K562 (cell line): ENCODE measurements around the gene TRIO. TPM values are rescaled to one million over a fixed set of nuclear protein-coding genes. Genes with fewer than 3 reads are reported as not detected.

Experiments
- ATAC-seq: fragments of 200-7000 bp; cut with Tn5 transposase; 3 replicates; pipeline ENCODE4 v1.9.1; 2020; ENCODE audit warnings: moderate library complexity
- BruUV-seq: library from RNA; stranded (reverse); fragments of 400-500 nt; replicated peaks from 2 replicates; lab custom pipeline; 2021; lab: Mats Ljungman, UMichigan
- CTCF ChIA-PET: fragments of 300-600 bp; formaldehyde crosslinking; extraction: SDS; loops from one replicate; lab custom pipeline; 2021; ENCODE audit warnings: low intra/inter-chr PET ratio; lab: Yijun Ruan, JAX
- POLR2A ChIA-PET: fragments of 300-600, 350-650 bp; sonication (Branson Sonifier 250); formaldehyde crosslinking; extraction: SDS; loops from one replicate; lab custom pipeline; 2021; ENCODE audit warnings: antibody characterized with exemption, inconsistent platforms; lab: Yijun Ruan, JAX
- DNase-seq, 4 experiments: peaks; one replicate each; pipeline versions ENCODE4 v3.0.0 to v3.0.0-alpha.2; 2011 to 2018; ENCODE audit warnings: low spot score in 3 of 4, mixed read lengths in 3 of 4; ENCODE audit errors: extremely low read depth in 1 of 4
- FAIRE-seq: peaks from 2 replicates; lab custom pipeline; 2011; peaks lifted over from hg19 to GRCh38; lab: Jason Lieb, UNC
- H2AFZ ChIP-seq: 2 replicates; pipeline ENCODE4 v1.6.0; 2011; ENCODE audit warnings: low read depth, low read length, control low read depth, inconsistent platforms
- H3K27ac ChIP-seq: fragments of 200-600 bp; 3 replicates; pipeline ENCODE4 v1.8.0; 2011; ENCODE audit warnings: low read depth, mild to moderate bottlenecking, control low read depth, inconsistent platforms, low read length, moderate library complexity, mixed read lengths; ENCODE audit errors: extremely low read depth
- H3K27me3 ChIP-seq, 2 experiments: fragments of 300-600 bp in 1 of 2; 2 replicates in 1 of 2; 3 replicates in 1 of 2; pipeline versions ENCODE4 v1.6.0 to v1.8.0; 2011; ENCODE audit warnings: inconsistent platforms in 2 of 2, low read length in 2 of 2, mild to moderate bottlenecking in 1 of 2, mixed read lengths in 1 of 2, moderate library complexity in 1 of 2; ENCODE audit not compliant: control insufficient read depth in 2 of 2, insufficient read depth in 2 of 2
- H3K36me3 ChIP-seq: fragments of 300-600 bp; 3 replicates; pipeline ENCODE4 v1.8.0; 2011; ENCODE audit warnings: mild to moderate bottlenecking, low read length, inconsistent platforms; ENCODE audit not compliant: control insufficient read depth, insufficient read depth
- H3K4me1 ChIP-seq, 2 experiments: fragments of 200-600 bp in 1 of 2; replicated peaks in 1 of 2; 2 replicates in 1 of 2; 3 replicates in 1 of 2; pipeline versions ENCODE4 v1.5.1 to v1.8.0; 2011; ENCODE audit warnings: inconsistent platforms in 2 of 2, low read length in 2 of 2, mild to moderate bottlenecking in 1 of 2, mixed read lengths in 1 of 2, moderate library complexity in 1 of 2; ENCODE audit not compliant: control insufficient read depth in 2 of 2, insufficient read depth in 2 of 2
- H3K4me2 ChIP-seq: 2 replicates; pipeline ENCODE4 v1.6.1; 2011; ENCODE audit warnings: low read length, control low read depth, inconsistent platforms, mixed read lengths; ENCODE audit not compliant: insufficient read depth
- H3K4me3 ChIP-seq: fragments of 200-600 bp; sonication (generic), shearing (Covaris generic); 2 replicates; pipeline ENCODE4 v1.5.1; 2016; ENCODE audit warnings: control low read depth, inconsistent platforms
- H3K79me2 ChIP-seq: fragments of 200-600 bp; 3 replicates; pipeline ENCODE4 v1.8.0; 2011; ENCODE audit warnings: low read length, inconsistent platforms; ENCODE audit not compliant: control insufficient read depth, insufficient read depth
- H3K9ac ChIP-seq, 2 experiments: 2 replicates each; pipeline versions ENCODE4 v1.6.0 to v1.6.1; 2011; ENCODE audit warnings: low read depth in 2 of 2, low read length in 2 of 2, control low read depth in 1 of 2, inconsistent platforms in 1 of 2, mild to moderate bottlenecking in 1 of 2, mixed read lengths in 1 of 2; ENCODE audit not compliant: insufficient read depth in 1 of 2
- H3K9me1 ChIP-seq: one replicate; pipeline ENCODE4 v1.6.0; 2011; ENCODE audit warnings: inconsistent platforms, mild to moderate bottlenecking, low read length, moderate library complexity; ENCODE audit not compliant: control insufficient read depth, insufficient read depth
- H3K9me3 ChIP-seq: replicated peaks from 2 replicates; pipeline ENCODE4 v1.5.1; 2011; ENCODE audit warnings: low read depth, low read length, inconsistent platforms; ENCODE audit not compliant: control insufficient read depth, insufficient read depth
- H4K20me1 ChIP-seq: replicated peaks from 2 replicates; pipeline ENCODE4 v1.6.1; 2011; ENCODE audit warnings: low read length, inconsistent platforms, mixed read lengths; ENCODE audit not compliant: control insufficient read depth, insufficient read depth
- BACH1 ChIP-seq: fragments of 200-800 bp; sonication (Bioruptor generic); IDR thresholded peaks from 2 replicates; pipeline ENCODE4 v1.6.1; 2016; ENCODE audit warnings: missing genetic modification characterization, missing compliant biosample characterization
- CREB1 ChIP-seq, 2 experiments: sonication (generic) in 1 of 2; formaldehyde crosslinking in 1 of 2; IDR thresholded peaks; 2 replicates each; pipeline versions ENCODE4 v1.6.1 to v1.8.0; 2012 to 2022; ENCODE audit warnings: inconsistent platforms in 1 of 2, mild to moderate bottlenecking in 1 of 2, missing genetic modification reagents in 1 of 2, moderate library complexity in 1 of 2
- E4F1 ChIP-seq: fragments of 250-450 bp; sonication (Bioruptor Pico); IDR thresholded peaks from 2 replicates; pipeline ENCODE4 v1.5.0; 2021; ENCODE audit warnings: mild to moderate bottlenecking, borderline replicate concordance
- MAFG ChIP-seq: fragments of 450-650 bp; conservative IDR thresholded peaks from 2 replicates; pipeline ENCODE4 v1.6.1; 2016; ENCODE audit warnings: missing genetic modification characterization, missing compliant biosample characterization
- NFIX ChIP-seq: fragments of 250-450 bp; sonication (Bioruptor Pico); IDR thresholded peaks from 2 replicates; pipeline ENCODE4 v1.4.0; 2020; ENCODE audit warnings: low read depth, mild to moderate bottlenecking, moderate library complexity
- PRPF4 ChIP-seq: fragments of 200-400 bp; formaldehyde crosslinking; IDR thresholded peaks from one replicate; pipeline ENCODE4 v1.6.1; 2017; ENCODE audit warnings: low read length, low read depth, mild to moderate bottlenecking; ENCODE audit not compliant: insufficient read depth, poor library complexity, severe bottlenecking
- ZNF518B ChIP-seq: fragments of 250-450 bp; sonication (Bioruptor Pico); IDR thresholded peaks from 2 replicates; pipeline ENCODE4 v1.5.0; 2021; ENCODE audit warnings: mild to moderate bottlenecking, moderate library complexity
- WGBS: fragments of 100-300 bp; shearing (Covaris generic); methylation state at CpG from one replicate; pipeline ENCODE4 v1.1.6; 2016; ENCODE audit warnings: low coverage, mixed read lengths; ENCODE audit not compliant: insufficient coverage; ENCODE audit errors: missing lambda C conversion rate; 5-methylcytosine and 5-hydroxymethylcytosine counted together
- in situ Hi-C: fragments of 300-500 bp; cut with MboI; formaldehyde crosslinking; loops from 4 replicates; pipeline ENCODE4 v1.15.0; 2018; ENCODE audit warnings: inconsistent platforms, mixed read lengths
- intact Hi-C: fragments of 100-400 bp; cut with micrococcal nuclease; formaldehyde crosslinking; loops from 2 replicates; pipeline ENCODE4 v1.14.2; 2022
- polyA plus RNA-seq, 8 experiments: library from polyadenylated mRNA; depleted of rRNA in 4 of 8; stranded (reverse) in 5 of 8; unstranded in 3 of 8; fragments of >200 nt; fragmentation: Nextera tagmentation in 2 of 8; fragmentation: Illumina TruSeq in 1 of 8; extraction: Ambion mirVana in 2 of 8; extraction: Trizol in 1 of 8; gene quantifications; 2 replicates each; pipeline versions ENCODE4 v1.2.1 to v1.2.3, GENCODE V29; 2011 to 2014; ENCODE audit warnings: inconsistent platforms in 1 of 8, missing spikeins in 1 of 8
- total RNA-seq, 7 experiments: library from RNA; depleted of rRNA in 6 of 7; stranded (reverse); fragments of >200 nt in 6 of 7; fragmentation: Illumina TruSeq in 2 of 7; extraction: Trizol in 2 of 7; gene quantifications; 2 replicates each; pipeline versions ENCODE4 v1.2.1 to v1.2.3, GENCODE V29; 2011 to 2021; ENCODE audit warnings: low replicate concordance in 1 of 7
- TF ChIP-seq, protein P1 (sequence below): sonication (generic); formaldehyde crosslinking; IDR thresholded peaks from 2 replicates; pipeline ENCODE4 v1.8.1; 2023; ENCODE audit warnings: mild to moderate bottlenecking, missing genetic modification reagents
- TF ChIP-seq, protein P2 (sequence below): fragments of 200-800 bp; sonication (Bioruptor generic); IDR thresholded peaks from 2 replicates; pipeline ENCODE4 v1.6.1; 2017; ENCODE audit warnings: missing genetic modification characterization, missing compliant biosample characterization

The TRIO gene
- total and polyA plus RNA-seq, 9 of the 15 experiments (the other 6 are each of a cell fraction or from before 2014, with no cell fraction given): 0.24 to 5.0 (median 1.1) TPM

DNA sequence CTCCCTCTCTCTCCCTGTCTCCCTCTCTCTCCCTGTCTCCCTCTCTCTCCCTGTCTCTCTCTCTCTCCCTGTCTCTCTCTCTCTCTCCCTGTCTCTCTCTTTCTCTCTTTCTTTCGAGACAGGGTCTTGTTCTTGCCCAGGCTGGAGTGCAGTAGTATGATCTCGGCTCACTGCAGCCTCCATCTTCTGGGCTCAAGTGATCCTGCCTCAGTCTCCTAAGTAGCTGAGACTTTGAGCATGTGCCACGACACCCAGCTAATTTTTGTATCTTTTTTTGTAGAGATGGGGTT, 14.3 kb downstream of the TRIO start:
- Histone ChIP-seq H2AFZ (no peak overlapping the region), H3K4me2 (no peak overlapping the region), H3K9me3 (no peaks in the 10 kb centered on the region), H3K9me1 (no peaks in the 10 kb centered on the region), H3K4me1 (no peaks in the 10 kb centered on the region; a peak in 1 of 5 replicates), H3K79me2 (no peaks in the 10 kb centered on the region), H3K36me3 (no peaks in the 10 kb centered on the region), H3K9ac (no peak overlapping the region), H3K27me3 (peaks cover 3 to 27% of the 10 kb centered on the region in 2 experiments; a peak in 4 of 5 replicates), H3K27ac (no peak overlapping the region), H4K20me1 (0 out of 2 replicates have a peak, but pooled peaks cover 7% of the 10 kb centered on the region), H3K4me3 (no peak overlapping the region)
- intact Hi-C loops (no loop called here), in situ Hi-C loops (no loop called here)
- DNase-seq (no peak), ATAC-seq (no peak), FAIRE-seq (no peak)
- ChIA-PET POLR2A (no interaction called here), CTCF (no interaction called here)
- no peak for TF ChIP-seq E4F1
- TF ChIP-seq, protein P1, sequence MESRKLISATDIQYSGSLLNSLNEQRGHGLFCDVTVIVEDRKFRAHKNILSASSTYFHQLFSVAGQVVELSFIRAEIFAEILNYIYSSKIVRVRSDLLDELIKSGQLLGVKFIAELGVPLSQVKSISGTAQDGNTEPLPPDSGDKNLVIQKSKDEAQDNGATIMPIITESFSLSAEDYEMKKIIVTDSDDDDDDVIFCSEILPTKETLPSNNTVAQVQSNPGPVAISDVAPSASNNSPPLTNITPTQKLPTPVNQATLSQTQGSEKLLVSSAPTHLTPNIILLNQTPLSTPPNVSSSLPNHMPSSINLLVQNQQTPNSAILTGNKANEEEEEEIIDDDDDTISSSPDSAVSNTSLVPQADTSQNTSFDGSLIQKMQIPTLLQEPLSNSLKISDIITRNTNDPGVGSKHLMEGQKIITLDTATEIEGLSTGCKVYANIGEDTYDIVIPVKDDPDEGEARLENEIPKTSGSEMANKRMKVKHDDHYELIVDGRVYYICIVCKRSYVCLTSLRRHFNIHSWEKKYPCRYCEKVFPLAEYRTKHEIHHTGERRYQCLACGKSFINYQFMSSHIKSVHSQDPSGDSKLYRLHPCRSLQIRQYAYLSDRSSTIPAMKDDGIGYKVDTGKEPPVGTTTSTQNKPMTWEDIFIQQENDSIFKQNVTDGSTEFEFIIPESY (CRISPR knock-in tag): no peak
- TF ChIP-seq, protein P2, sequence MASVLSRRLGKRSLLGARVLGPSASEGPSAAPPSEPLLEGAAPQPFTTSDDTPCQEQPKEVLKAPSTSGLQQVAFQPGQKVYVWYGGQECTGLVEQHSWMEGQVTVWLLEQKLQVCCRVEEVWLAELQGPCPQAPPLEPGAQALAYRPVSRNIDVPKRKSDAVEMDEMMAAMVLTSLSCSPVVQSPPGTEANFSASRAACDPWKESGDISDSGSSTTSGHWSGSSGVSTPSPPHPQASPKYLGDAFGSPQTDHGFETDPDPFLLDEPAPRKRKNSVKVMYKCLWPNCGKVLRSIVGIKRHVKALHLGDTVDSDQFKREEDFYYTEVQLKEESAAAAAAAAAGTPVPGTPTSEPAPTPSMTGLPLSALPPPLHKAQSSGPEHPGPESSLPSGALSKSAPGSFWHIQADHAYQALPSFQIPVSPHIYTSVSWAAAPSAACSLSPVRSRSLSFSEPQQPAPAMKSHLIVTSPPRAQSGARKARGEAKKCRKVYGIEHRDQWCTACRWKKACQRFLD: no peak
- no peak for TF ChIP-seq BACH1 (tag)
- TF ChIP-seq PRPF4: no peak
- no peak for TF ChIP-seq CREB1 (IDR thresholded peaks at IDR 0.05)
- no peak for TF ChIP-seq CREB1 (CRISPR knock-in tag; IDR thresholded peaks at IDR 0.05)
- no peak for TF ChIP-seq ZNF518B (CRISPR knock-in tag)
- no peak for TF ChIP-seq NFIX (CRISPR knock-in tag)
- no peak for TF ChIP-seq MAFG (tag)
- WGBS: 0% methylated on average over 3 of the region's 3 CpGs
- BruUV-seq: no TSS peak
